ENCODE results near the gene TYMS.

TYMS gene

DNA sequence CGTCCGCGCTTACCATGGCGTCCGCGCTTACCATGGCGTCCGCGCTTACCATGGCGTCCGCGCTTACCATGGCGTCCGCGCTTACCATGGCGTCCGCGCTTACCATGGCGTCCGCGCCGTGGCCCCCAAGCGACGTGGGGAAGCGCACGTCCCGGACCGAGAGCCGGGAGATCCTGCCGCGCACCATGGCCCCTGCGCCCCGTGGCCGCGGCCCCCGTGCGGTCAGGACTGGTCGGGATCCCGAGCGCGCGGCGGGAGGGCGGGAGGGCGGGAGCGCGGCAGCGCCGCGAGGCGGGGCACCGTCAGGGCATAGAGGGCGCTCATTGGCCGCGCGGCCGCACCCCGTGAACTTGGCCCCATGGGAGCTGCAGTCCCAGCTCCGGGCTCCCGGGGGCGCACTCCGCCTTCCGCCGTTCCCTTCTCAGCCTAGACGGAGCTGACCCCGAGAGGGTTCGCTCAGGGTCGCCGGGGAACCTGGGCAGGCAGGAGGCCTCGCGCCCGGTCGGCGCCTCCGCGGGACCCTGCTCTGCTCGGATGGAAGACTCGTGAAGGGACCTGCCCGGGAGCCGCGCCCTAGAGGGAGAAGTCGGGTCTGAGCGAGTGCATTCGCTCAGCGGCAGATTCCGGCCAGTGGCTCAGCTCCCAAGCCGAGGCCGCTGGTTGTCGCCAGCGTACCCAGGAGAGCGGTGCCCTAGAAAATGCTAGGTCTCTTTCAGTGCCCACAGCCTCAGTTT lies 55.1 kb downstream of the TYMS start, which contains the start of gene ENOSF1:
ENOSF1 (minus strand) TSS at position 230 of the 734 bp plus-strand sequence; CDS start at position 187, 43 bp downstream.
- DNase-seq = peak; percentile 85

DNA sequence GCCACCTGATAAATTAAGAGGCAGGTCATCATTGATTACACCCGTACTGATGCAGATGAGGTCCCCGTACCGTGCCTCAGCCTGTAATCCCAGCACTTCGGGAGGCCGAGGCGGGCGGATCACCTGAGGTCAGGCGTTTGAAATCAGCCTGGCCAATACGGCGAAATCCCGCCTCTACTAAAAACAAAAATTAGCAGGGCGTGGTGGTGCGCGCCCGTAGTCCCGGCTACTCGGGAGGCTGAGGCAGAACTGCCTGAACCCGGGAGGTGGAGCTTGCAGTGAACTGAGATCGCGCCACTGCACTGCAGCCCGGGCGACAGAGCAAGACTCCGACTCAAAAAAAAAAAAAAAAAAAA lies 55.7 kb downstream of the TYMS start:
- no peak for DNase-seq

DNA sequence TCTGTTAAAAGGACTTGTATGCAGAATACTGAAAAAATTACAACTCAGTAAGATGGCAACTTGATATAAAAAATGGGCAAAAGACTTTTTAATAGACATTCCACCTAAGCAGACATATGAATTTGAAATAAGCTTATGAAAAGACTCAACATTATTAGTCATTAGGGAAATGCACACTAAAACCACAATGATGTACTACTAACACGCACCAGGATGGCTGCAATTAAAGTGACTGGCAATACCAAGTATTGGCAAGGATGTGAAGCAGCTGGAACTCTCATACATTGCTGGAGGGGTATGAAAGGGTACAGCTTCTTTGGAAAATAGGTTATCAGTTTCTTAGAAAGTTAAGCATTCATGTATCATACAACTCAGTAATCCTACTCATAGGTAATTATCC lies 58.2 kb downstream of the TYMS start:
- peak; percentile 70 for DNase-seq

DNA sequence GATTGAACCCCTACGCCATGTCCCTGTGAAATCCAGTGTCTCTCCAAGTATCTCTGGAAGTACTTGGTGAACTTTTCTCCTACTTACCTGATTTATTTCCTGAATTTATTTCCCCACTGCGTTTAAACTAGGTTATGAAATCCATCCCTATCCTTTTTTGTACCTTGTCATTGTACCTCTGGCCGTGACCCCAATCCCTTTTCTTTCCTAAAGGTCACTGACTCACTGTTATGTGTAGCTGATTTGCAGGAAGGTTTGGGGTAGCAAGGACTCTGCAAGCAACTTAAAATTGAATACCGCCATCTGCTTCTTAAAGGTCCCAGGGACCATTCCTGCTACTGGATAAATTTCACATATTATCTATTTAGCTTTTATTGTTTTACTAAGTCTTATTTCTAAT lies 59.5 kb downstream of the TYMS start:
- no peak for DNase-seq

All from fibroblast of skin of abdomen (primary cell).